A549 (cell line): ENCODE data around the gene SS18L1. TPM values are rescaled to one million over a fixed set of nuclear protein-coding genes. Genes with fewer than 3 reads are reported as not detected.

ENCODE experiments used
- ATAC-seq, 2 experiments: fragments of 200-7000 bp in 1 of 2; fragments of >200 bp in 1 of 2; cut with Nextera tagmentation in 1 of 2; cut with Tn5 transposase in 1 of 2; 3 replicates each; pipeline versions ENCODE4 v1.8.0 to v1.9.1; 2018 to 2020; ENCODE audit warnings: mild to moderate bottlenecking in 1 of 2, moderate library complexity in 1 of 2
- CTCF ChIA-PET: fragments of 300-600 bp; sonication (Branson Sonifier 250); formaldehyde crosslinking; extraction: SDS; loops from one replicate; lab custom pipeline; 2021; ENCODE audit warnings: antibody characterized with exemption, inconsistent platforms; lab: Yijun Ruan, JAX
- POLR2A ChIA-PET: fragments of 350-600 bp; formaldehyde crosslinking; extraction: SDS; loops from one replicate; lab custom pipeline; 2021; ENCODE audit warnings: antibody characterized with exemption, inconsistent platforms; lab: Yijun Ruan, JAX
- DNase-seq, 2 experiments: peaks; one replicate each; pipeline versions ENCODE4 v3.0.0 to v3.0.0-alpha.2; 2011 to 2016; ENCODE audit warnings: low read depth in 1 of 2, low spot score in 1 of 2
- FAIRE-seq: peaks from 2 replicates; lab custom pipeline; 2011; peaks lifted over from hg19 to GRCh38; lab: Jason Lieb, UNC
- H3K27ac ChIP-seq, 2 experiments: fragments of >200 bp; sonication (Bioruptor Twin); formaldehyde crosslinking; 3 replicates each; pipeline ENCODE4 v1.5.1; 2016 to 2017
- H3K4me1 ChIP-seq: fragments of >200 bp; sonication (Bioruptor Twin); formaldehyde crosslinking; 3 replicates; pipeline ENCODE4 v1.6.1; 2016
- H3K4me2 ChIP-seq: fragments of >200 bp; sonication (Bioruptor Twin); formaldehyde crosslinking; 3 replicates; pipeline ENCODE4 v1.6.1; 2016
- H3K4me3 ChIP-seq: fragments of >200 bp; sonication (Bioruptor Twin); formaldehyde crosslinking; 3 replicates; pipeline ENCODE4 v1.5.1; 2016
- H3K9me3 ChIP-seq: fragments of >200 bp; sonication (Bioruptor Twin); formaldehyde crosslinking; 3 replicates; pipeline ENCODE4 v1.6.1; 2016
- ATOH8 ChIP-seq: fragments of 250-450 bp; sonication (Bioruptor Pico); IDR thresholded peaks from 2 replicates; pipeline ENCODE4 v1.5.0; 2020; ENCODE audit warnings: low read depth, mild to moderate bottlenecking, moderate library complexity
- BCL3 ChIP-seq: fragments of >200 bp; sonication (Bioruptor Twin); formaldehyde crosslinking; IDR thresholded peaks from 3 replicates; pipeline ENCODE4 v1.6.1; 2016
- CTCF ChIP-seq: fragments of >200 bp; sonication (Bioruptor Twin); formaldehyde crosslinking; IDR thresholded peaks from 3 replicates; pipeline ENCODE4 v1.5.1; 2016
- EHF ChIP-seq: fragments of 250-450 bp; sonication (Bioruptor Pico); IDR thresholded peaks from 2 replicates; pipeline ENCODE4 v1.5.0; 2020; ENCODE audit warnings: mild to moderate bottlenecking
- EHMT2 ChIP-seq: fragments of 200-600 bp; sonication (generic); IDR thresholded peaks from 2 replicates; pipeline ENCODE4 v1.6.1; 2016; ENCODE audit warnings: antibody characterized with exemption, low read depth, mild to moderate bottlenecking, moderate library complexity
- EP300 ChIP-seq, 2 experiments: fragments of >200 bp; sonication (Bioruptor Twin); formaldehyde crosslinking; IDR thresholded peaks; 2 replicates in 1 of 2; 3 replicates in 1 of 2; pipeline ENCODE4 v1.6.1; 2016 to 2017
- GATA3 ChIP-seq: IDR thresholded peaks from 2 replicates; pipeline ENCODE4 v1.6.1; 2012; ENCODE audit warnings: borderline replicate concordance
- HDAC2 ChIP-seq: fragments of 200-600 bp; sonication (generic); IDR thresholded peaks from 2 replicates; pipeline ENCODE4 v1.6.1; 2016
- HEYL ChIP-seq: fragments of 250-450 bp; sonication (Bioruptor Pico); IDR thresholded peaks from 2 replicates; pipeline ENCODE4 v1.8.0; 2021; ENCODE audit warnings: mild to moderate bottlenecking, moderate library complexity
- HMGXB4 ChIP-seq: fragments of 250-450 bp; sonication (Bioruptor Pico); IDR thresholded peaks from 2 replicates; pipeline ENCODE4 v1.5.0; 2021; ENCODE audit warnings: mild to moderate bottlenecking, moderate library complexity, borderline replicate concordance
- HOXA7 ChIP-seq: fragments of 250-450 bp; sonication (Bioruptor Pico); IDR thresholded peaks from 2 replicates; pipeline ENCODE4 v1.5.0; 2020; ENCODE audit warnings: mild to moderate bottlenecking, moderate library complexity
- HOXB13 ChIP-seq: fragments of 250-450 bp; sonication (Bioruptor Pico); IDR thresholded peaks from 2 replicates; pipeline ENCODE4 v1.5.0; 2020; ENCODE audit warnings: low read depth, mild to moderate bottlenecking, moderate library complexity
- JUNB ChIP-seq: fragments of >200 bp; sonication (Bioruptor Twin); formaldehyde crosslinking; IDR thresholded peaks from 2 replicates; pipeline ENCODE4 v1.6.1; 2016
- MYC ChIP-seq: IDR thresholded peaks from 2 replicates; pipeline ENCODE4 v1.6.1; 2012; ENCODE audit warnings: mild to moderate bottlenecking, inconsistent platforms, low read length, improper control_type of control experiment, borderline replicate concordance
- NPAS2 ChIP-seq: fragments of 250-450 bp; sonication (Bioruptor Pico); IDR thresholded peaks from 2 replicates; pipeline ENCODE4 v1.8.0; 2022; ENCODE audit warnings: mild to moderate bottlenecking, moderate library complexity, borderline replicate concordance
- PBX3 ChIP-seq: IDR thresholded peaks from 2 replicates; pipeline ENCODE4 v1.6.1; 2012
- RAD21 ChIP-seq, 2 experiments: fragments of >200 bp in 1 of 2; sonication (Bioruptor Twin) in 1 of 2; formaldehyde crosslinking in 1 of 2; IDR thresholded peaks in 1 of 2; conservative IDR thresholded peaks in 1 of 2; 2 replicates in 1 of 2; 3 replicates in 1 of 2; pipeline ENCODE4 v1.6.1; 2012 to 2018; ENCODE audit warnings: inconsistent platforms in 1 of 2
- RCOR1 ChIP-seq: fragments of 150-350 bp; IDR thresholded peaks from 2 replicates; pipeline ENCODE4 v1.6.1; 2014; ENCODE audit warnings: antibody characterized with exemption, low read length, low read depth
- RFX5 ChIP-seq: fragments of 450-650 bp; IDR thresholded peaks from 2 replicates; pipeline ENCODE4 v1.7.1; 2014; ENCODE audit warnings: antibody characterized with exemption, mild to moderate bottlenecking, moderate library complexity
- TP53 ChIP-seq: fragments of 250-450 bp; sonication (Bioruptor Pico); IDR thresholded peaks from 2 replicates; pipeline ENCODE4 v1.5.0; 2021; ENCODE audit warnings: mild to moderate bottlenecking, moderate library complexity
- ZC3H11A ChIP-seq: fragments of 450-650 bp; IDR thresholded peaks from 2 replicates; pipeline ENCODE4 v1.6.1; 2014; ENCODE audit warnings: antibody characterized with exemption, mild to moderate bottlenecking
- ZFP36 ChIP-seq: fragments of 450-650 bp; IDR thresholded peaks from 2 replicates; pipeline ENCODE4 v1.6.1; 2014; ENCODE audit warnings: borderline replicate concordance; ENCODE audit not compliant: partially characterized antibody
- WGBS: methylation state at CpG from one replicate; pipeline ENCODE4 v1.1.6; 2017; ENCODE audit errors: missing lambda C conversion rate; 5-methylcytosine and 5-hydroxymethylcytosine counted together
- polyA plus RNA-seq, 4 experiments: library from polyadenylated mRNA; depleted of rRNA in 3 of 4; stranded (reverse); fragments of >200 nt; fragmentation: RNase III in 1 of 4; extraction: RNeasy Plus Mini Kit Qiagen cat#74134 plus additional on column Dnase treatment in 1 of 4; gene quantifications; 2 replicates in 3 of 4; 3 replicates in 1 of 4; pipeline ENCODE4 v1.2.3, GENCODE V29; 2011 to 2017

Gene SS18L1
- polyA plus RNA-seq, 2 of the 4 experiments (the other 2 are of a cell fraction), result 7.4 to 13.1 TPM

- no peak overlapping the region for H3K4me2 ChIP-seq
- TF ChIP-seq JUNB (no peak), ZC3H11A (no peak), HDAC2 (no peak), PBX3 (no peak), HOXA7 (CRISPR knock-in tag) (no peak), HEYL (CRISPR knock-in tag) (no peak), EP300 (IDR thresholded peaks at IDR 0.05) (no peak), ZFP36 (no peak), RAD21 (conservative IDR thresholded peaks at IDR 0.05 in 1 of 2, IDR thresholded peaks at IDR 0.05 in 1 of 2) (no peak), BCL3 (no peak), HMGXB4 (CRISPR knock-in tag) (no peak), EHMT2 (no peak)
- DNase-seq (no peak), ATAC-seq (no peak), FAIRE-seq (no peak)
- POLR2A ChIA-PET, result no interaction called here
- no peak overlapping the region for H3K27ac ChIP-seq
- peaks cover 6% of the 10 kb centered on the region; the same call in 1 of the 3 replicates for H3K4me1 ChIP-seq
- H3K9me3 ChIP-seq, result no peaks in the 10 kb centered on the region
- CTCF ChIA-PET, result no interaction called here
- WGBS, result 88% methylated on average over 13 of the region's 14 CpGs
- H3K4me3 ChIP-seq, result no peak overlapping the region
Observed at GRCh38 chr20:62191781-62192559, 48.4 kb downstream of the SS18L1 start.

GRCh38 chr20:62192635-62193034 is 49.1 kb downstream of the SS18L1 start:
- no peak for ATAC-seq
- POLR2A ChIA-PET, result no interaction called here
- 96% methylated on average over 10 of the region's 10 CpGs for WGBS

More at GRCh38 chr20:62192635-62193034, 49.1 kb downstream of the SS18L1 start:
- Histone ChIP-seq H3K9me3 (no peaks in the 10 kb centered on the region), H3K4me1 (no peaks in the 10 kb centered on the region), H3K4me3 (no peak overlapping the region), H3K27ac (no peak overlapping the region), H3K4me2 (no peak overlapping the region)
- CTCF ChIA-PET, result no interaction called here
- no peak for FAIRE-seq
- TF ChIP-seq CTCF (no peak), EHF (no peak), RAD21 (conservative IDR thresholded peaks at IDR 0.05 in 1 of 2, IDR thresholded peaks at IDR 0.05 in 1 of 2) (no peak), NPAS2 (no peak), ATOH8 (CRISPR knock-in tag) (no peak), GATA3 (no peak), TP53 (CRISPR knock-in tag) (no peak), MYC (no peak), RFX5 (no peak), HOXB13 (CRISPR knock-in tag) (no peak), RCOR1 (no peak)
- TF ChIP-seq, all 56 proteins: peak for 0
- DNase-seq, result no peak
